Liver (tissue), 3 donors: Measurements from ENCODE around the gene EML6.

Experiments
- ATF3 ChIP-seq: IDR thresholded peaks from 2 replicates; pipeline ENCODE4 v1.6.1; 2016; ENCODE audit warnings: antibody characterized with exemption
- CTCF ChIP-seq: fragments of 150-350 bp; IDR thresholded peaks from 2 replicates; pipeline ENCODE4 v1.5.1; 2017; ENCODE audit warnings: improper control_type of control experiment, low read depth, low read length; ENCODE audit not compliant: missing input control
- EGR1 ChIP-seq, 2 donors: IDR thresholded peaks; 2 replicates each; pipeline ENCODE4 v1.6.1; 2016 to 2018; ENCODE audit warnings: antibody characterized with exemption in 2 of 2, low read depth in 2 of 2
- HNF4A ChIP-seq, 2 donors: conservative IDR thresholded peaks; 2 replicates each; pipeline ENCODE4 v1.6.1; 2016; ENCODE audit warnings: antibody characterized with exemption in 2 of 2, mild to moderate bottlenecking in 2 of 2
- MAX ChIP-seq: IDR thresholded peaks from 2 replicates; pipeline ENCODE4 v1.6.1; 2016; ENCODE audit warnings: antibody characterized with exemption
- NR2F2 ChIP-seq: IDR thresholded peaks from 2 replicates; pipeline ENCODE4 v1.6.1; 2016; ENCODE audit warnings: antibody characterized with exemption
- REST ChIP-seq: IDR thresholded peaks from 2 replicates; pipeline ENCODE4 v1.6.1; 2016; ENCODE audit warnings: antibody characterized with exemption, mild to moderate bottlenecking
- SP1 ChIP-seq: IDR thresholded peaks from 2 replicates; pipeline ENCODE4 v1.6.1; 2018; ENCODE audit warnings: antibody characterized with exemption, mild to moderate bottlenecking
- TAF1 ChIP-seq: conservative IDR thresholded peaks from 2 replicates; pipeline ENCODE4 v1.6.1; 2016; ENCODE audit warnings: antibody characterized with exemption, mild to moderate bottlenecking
- YY1 ChIP-seq: IDR thresholded peaks from 2 replicates; pipeline ENCODE4 v1.6.1; 2016; ENCODE audit warnings: antibody characterized with exemption, mild to moderate bottlenecking
- donor health status: healthy.
- donor health status: healthy.

GRCh38 chr2:54824567-54824966, 101.1 kb downstream of the EML6 start:
- TF ChIP-seq YY1 (no peak), CTCF (no peak), EGR1 (IDR thresholded peaks at IDR 0.05; ENCODE audit: low read depth in 2 of 2) (no peak), REST (no peak), TAF1 (no peak), NR2F2 (no peak), ATF3 (no peak), HNF4A (conservative IDR thresholded peaks at IDR 0.05) (no peak), MAX (no peak), SP1 (no peak)
